ENCODE measurements around the gene SLC12A8. TPM values are rescaled to one million over a fixed set of nuclear protein-coding genes. Genes with fewer than 3 reads are reported as not detected.

SLC12A8 gene, protein sequence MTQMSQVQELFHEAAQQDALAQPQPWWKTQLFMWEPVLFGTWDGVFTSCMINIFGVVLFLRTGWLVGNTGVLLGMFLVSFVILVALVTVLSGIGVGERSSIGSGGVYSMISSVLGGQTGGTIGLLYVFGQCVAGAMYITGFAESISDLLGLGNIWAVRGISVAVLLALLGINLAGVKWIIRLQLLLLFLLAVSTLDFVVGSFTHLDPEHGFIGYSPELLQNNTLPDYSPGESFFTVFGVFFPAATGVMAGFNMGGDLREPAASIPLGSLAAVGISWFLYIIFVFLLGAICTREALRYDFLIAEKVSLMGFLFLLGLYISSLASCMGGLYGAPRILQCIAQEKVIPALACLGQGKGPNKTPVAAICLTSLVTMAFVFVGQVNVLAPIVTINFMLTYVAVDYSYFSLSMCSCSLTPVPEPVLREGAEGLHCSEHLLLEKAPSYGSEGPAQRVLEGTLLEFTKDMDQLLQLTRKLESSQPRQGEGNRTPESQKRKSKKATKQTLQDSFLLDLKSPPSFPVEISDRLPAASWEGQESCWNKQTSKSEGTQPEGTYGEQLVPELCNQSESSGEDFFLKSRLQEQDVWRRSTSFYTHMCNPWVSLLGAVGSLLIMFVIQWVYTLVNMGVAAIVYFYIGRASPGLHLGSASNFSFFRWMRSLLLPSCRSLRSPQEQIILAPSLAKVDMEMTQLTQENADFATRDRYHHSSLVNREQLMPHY
- 10.2 TPM for polyA plus RNA-seq (2013, experiment 1 of 2)
- polyA plus RNA-seq (2013, experiment 2 of 2), result 7.3 TPM

- Histone ChIP-seq H3K27ac (ENCODE audit: low read depth, low read length, severe bottlenecking) (no peak within 1 kb of the TSS), H3K4me3 (ENCODE audit: extremely low read depth, insufficient read depth, low read length, poor library complexity, severe bottlenecking) (peak within 1 kb of the TSS; percentile 53), H3K4me1 (ENCODE audit: control insufficient read depth, insufficient read depth, low read length, poor library complexity, severe bottlenecking) (peaks cover 5% of the 10 kb centered on the region), H3K9me3 (ENCODE audit: control insufficient read depth, low read length) (no peaks in the 10 kb centered on the region), H3K36me3 (ENCODE audit: control insufficient read depth, insufficient read depth, low read length) (no peaks in the 10 kb centered on the region)
- WGBS, 2 experiments (ENCODE audit: insufficient coverage in 2 of 2), result 7 to 8% methylated on average over 21 to 33 of the region's 55 CpGs
These were observed at the start of gene SLC12A8 for GRCh38 chr3:125212509-125213363. TSS of gene SLC12A8 (minus strand) at chr3:125212748. CDS start at chr3:125211349, 1,399 bp downstream.

- Histone ChIP-seq H3K9me3 (ENCODE audit: control insufficient read depth, low read length) (peaks cover 2% of the 10 kb centered on the region), H3K4me3 (ENCODE audit: extremely low read depth, insufficient read depth, low read length, poor library complexity, severe bottlenecking) (no peak overlapping the region), H3K36me3 (ENCODE audit: control insufficient read depth, insufficient read depth, low read length) (peaks cover 23% of the 10 kb centered on the region), H3K4me1 (ENCODE audit: control insufficient read depth, insufficient read depth, low read length, poor library complexity, severe bottlenecking) (no peaks in the 10 kb centered on the region), H3K27ac (ENCODE audit: low read depth, low read length, severe bottlenecking) (no peak overlapping the region)
- WGBS, 2 experiments (ENCODE audit: insufficient coverage in 2 of 2), result 92 to 100% methylated on average over 1 of the region's 1 CpG
These were observed 49.6 kb upstream of the SLC12A8 start for GRCh38 chr3:125262161-125262560.

DNA sequence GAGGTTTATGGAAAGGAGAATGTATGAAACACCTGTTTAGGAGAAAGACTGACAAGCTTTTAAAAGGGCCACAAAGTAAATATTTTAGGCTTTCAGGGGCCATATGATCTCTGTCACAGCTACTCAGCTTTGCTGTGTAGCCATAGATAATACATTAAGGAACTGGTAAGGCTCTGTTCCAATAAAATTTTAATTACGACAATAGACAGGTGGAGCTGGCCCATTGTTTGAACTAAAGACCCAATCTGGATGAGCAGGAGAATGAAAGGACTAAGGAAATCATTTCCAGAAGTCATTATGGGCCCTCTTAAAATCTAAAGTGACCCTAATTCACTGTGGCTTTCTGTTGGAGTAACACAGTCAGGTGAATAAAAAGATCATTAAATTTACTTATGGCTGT lies 48.5 kb upstream of the SLC12A8 start:
- Histone ChIP-seq H3K4me3 (ENCODE audit: extremely low read depth, insufficient read depth, low read length, poor library complexity, severe bottlenecking) (no peak overlapping the region), H3K9me3 (ENCODE audit: control insufficient read depth, low read length) (peaks cover 6% of the 10 kb centered on the region), H3K36me3 (ENCODE audit: control insufficient read depth, insufficient read depth, low read length) (peaks cover 26% of the 10 kb centered on the region), H3K27ac (ENCODE audit: low read depth, low read length, severe bottlenecking) (no peak overlapping the region), H3K4me1 (ENCODE audit: control insufficient read depth, insufficient read depth, low read length, poor library complexity, severe bottlenecking) (no peaks in the 10 kb centered on the region)
- WGBS, 2 experiments (ENCODE audit: insufficient coverage in 2 of 2), result 100% methylated on average over 1 of the region's 1 CpG; no CpG with 5 or more reads in 1 of the 2 experiments

- WGBS, 2 experiments (ENCODE audit: insufficient coverage in 2 of 2), result 90% methylated on average over 2 of the region's 2 CpGs; no CpG with 5 or more reads in 1 of the 2 experiments
- Histone ChIP-seq H3K27ac (ENCODE audit: low read depth, low read length, severe bottlenecking) (no peak overlapping the region), H3K4me1 (ENCODE audit: control insufficient read depth, insufficient read depth, low read length, poor library complexity, severe bottlenecking) (no peaks in the 10 kb centered on the region)
These were observed 47.6 kb upstream of the SLC12A8 start for GRCh38 chr3:125260158-125260557.

GRCh38 chr3:125257536-125257935 lies 45.0 kb upstream of the SLC12A8 start:
- H3K36me3 ChIP-seq (ENCODE audit: control insufficient read depth, insufficient read depth, low read length), result peaks cover 21% of the 10 kb centered on the region
- WGBS, 2 experiments (ENCODE audit: insufficient coverage in 2 of 2), result 100% methylated on average over 2 of the region's 4 CpGs; no CpG with 5 or more reads in 1 of the 2 experiments
- peaks cover 6% of the 10 kb centered on the region for H3K9me3 ChIP-seq (ENCODE audit: control insufficient read depth, low read length)

More at GRCh38 chr3:125260158-125260557, 47.6 kb upstream of the SLC12A8 start:
- peaks cover 26% of the 10 kb centered on the region for H3K36me3 ChIP-seq (ENCODE audit: control insufficient read depth, insufficient read depth, low read length)
- no peak overlapping the region for H3K4me3 ChIP-seq (ENCODE audit: extremely low read depth, insufficient read depth, low read length, poor library complexity, severe bottlenecking)
- peaks cover 6% of the 10 kb centered on the region for H3K9me3 ChIP-seq (ENCODE audit: control insufficient read depth, low read length)

GRCh38 chr3:125256675-125257074 lies 44.1 kb upstream of the SLC12A8 start:
- H3K4me3 ChIP-seq (ENCODE audit: extremely low read depth, insufficient read depth, low read length, poor library complexity, severe bottlenecking), result no peak overlapping the region
- peaks cover 6% of the 10 kb centered on the region for H3K9me3 ChIP-seq (ENCODE audit: control insufficient read depth, low read length)

More at GRCh38 chr3:125257536-125257935, 45.0 kb upstream of the SLC12A8 start:
- no peak overlapping the region for H3K4me3 ChIP-seq (ENCODE audit: extremely low read depth, insufficient read depth, low read length, poor library complexity, severe bottlenecking)
- H3K27ac ChIP-seq (ENCODE audit: low read depth, low read length, severe bottlenecking), result no peak overlapping the region
- no peaks in the 10 kb centered on the region for H3K4me1 ChIP-seq (ENCODE audit: control insufficient read depth, insufficient read depth, low read length, poor library complexity, severe bottlenecking)

DNA sequence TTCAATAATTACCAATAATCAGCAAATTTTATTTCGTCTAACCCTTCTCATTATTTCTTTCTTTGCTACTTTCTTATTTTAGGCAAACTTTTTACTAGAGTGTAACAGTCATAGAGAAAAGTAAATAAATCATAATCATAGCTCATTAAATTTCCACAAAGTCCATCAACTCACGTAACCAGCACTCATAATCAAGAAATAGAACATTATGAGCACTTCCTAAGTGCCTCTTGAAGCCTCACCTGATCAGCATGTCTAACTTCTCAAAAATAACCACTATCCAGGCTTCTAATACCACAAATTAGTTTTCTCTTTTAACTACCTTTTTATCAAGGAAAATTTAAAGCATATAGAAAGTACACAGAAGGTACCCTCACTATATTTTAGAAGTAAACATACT lies 38.4 kb upstream of the SLC12A8 start:
- no peak overlapping the region for H3K4me3 ChIP-seq (ENCODE audit: extremely low read depth, insufficient read depth, low read length, poor library complexity, severe bottlenecking)
- H3K36me3 ChIP-seq (ENCODE audit: control insufficient read depth, insufficient read depth, low read length), result no peaks in the 10 kb centered on the region
- no peaks in the 10 kb centered on the region for H3K9me3 ChIP-seq (ENCODE audit: control insufficient read depth, low read length)
- 100% methylated on average over 1 of the region's 2 CpGs for WGBS, 2 experiments (ENCODE audit: insufficient coverage in 2 of 2)
- no peak overlapping the region for H3K27ac ChIP-seq (ENCODE audit: low read depth, low read length, severe bottlenecking)
- no peaks in the 10 kb centered on the region for H3K4me1 ChIP-seq (ENCODE audit: control insufficient read depth, insufficient read depth, low read length, poor library complexity, severe bottlenecking)

More at GRCh38 chr3:125256675-125257074, 44.1 kb upstream of the SLC12A8 start:
- Histone ChIP-seq H3K4me1 (ENCODE audit: control insufficient read depth, insufficient read depth, low read length, poor library complexity, severe bottlenecking) (no peaks in the 10 kb centered on the region), H3K27ac (ENCODE audit: low read depth, low read length, severe bottlenecking) (no peak overlapping the region), H3K36me3 (ENCODE audit: control insufficient read depth, insufficient read depth, low read length) (peaks cover 21% of the 10 kb centered on the region)

DNA sequence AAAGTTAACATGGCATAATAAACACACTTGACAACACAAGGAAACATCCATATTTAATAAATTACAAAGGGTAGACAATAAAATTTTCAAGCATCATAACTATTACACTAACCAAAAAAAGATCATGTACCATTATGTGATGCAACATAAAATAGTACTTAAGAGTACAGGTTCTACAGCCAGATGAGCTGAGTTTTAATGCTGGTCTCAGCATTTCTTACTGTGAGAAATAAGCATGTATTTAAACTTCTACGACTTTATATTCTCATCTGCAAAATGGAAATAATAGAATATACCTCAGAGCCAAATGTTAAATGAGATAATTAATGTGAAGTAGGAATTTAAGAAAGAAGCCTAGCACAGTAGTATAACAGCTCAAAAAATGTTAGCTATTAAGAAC lies 33.7 kb upstream of the SLC12A8 start:
- no peak overlapping the region for H3K4me3 ChIP-seq (ENCODE audit: extremely low read depth, insufficient read depth, low read length, poor library complexity, severe bottlenecking)
- no peaks in the 10 kb centered on the region for H3K9me3 ChIP-seq (ENCODE audit: control insufficient read depth, low read length)
- H3K27ac ChIP-seq (ENCODE audit: low read depth, low read length, severe bottlenecking), result no peak overlapping the region
- peaks cover 3% of the 10 kb centered on the region for H3K36me3 ChIP-seq (ENCODE audit: control insufficient read depth, insufficient read depth, low read length)
- no CpG with 5 or more reads among the region's 1 CpG for WGBS, 2 experiments (ENCODE audit: insufficient coverage in 2 of 2)
- H3K4me1 ChIP-seq (ENCODE audit: control insufficient read depth, insufficient read depth, low read length, poor library complexity, severe bottlenecking), result no peaks in the 10 kb centered on the region

- Histone ChIP-seq H3K9me3 (ENCODE audit: control insufficient read depth, low read length) (no peaks in the 10 kb centered on the region), H3K27ac (ENCODE audit: low read depth, low read length, severe bottlenecking) (no peak overlapping the region), H3K4me1 (ENCODE audit: control insufficient read depth, insufficient read depth, low read length, poor library complexity, severe bottlenecking) (no peaks in the 10 kb centered on the region), H3K36me3 (ENCODE audit: control insufficient read depth, insufficient read depth, low read length) (peaks cover 3% of the 10 kb centered on the region), H3K4me3 (ENCODE audit: extremely low read depth, insufficient read depth, low read length, poor library complexity, severe bottlenecking) (no peak overlapping the region)
These were observed 33.0 kb upstream of the SLC12A8 start for GRCh38 chr3:125245521-125245920.

- Histone ChIP-seq H3K4me3 (ENCODE audit: extremely low read depth, insufficient read depth, low read length, poor library complexity, severe bottlenecking) (no peak overlapping the region), H3K27ac (ENCODE audit: low read depth, low read length, severe bottlenecking) (no peak overlapping the region), H3K36me3 (ENCODE audit: control insufficient read depth, insufficient read depth, low read length) (peaks cover 7% of the 10 kb centered on the region), H3K4me1 (ENCODE audit: control insufficient read depth, insufficient read depth, low read length, poor library complexity, severe bottlenecking) (no peaks in the 10 kb centered on the region), H3K9me3 (ENCODE audit: control insufficient read depth, low read length) (no peaks in the 10 kb centered on the region)
- 69 to 100% methylated on average over 1 to 2 of the region's 4 CpGs for WGBS, 2 experiments (ENCODE audit: insufficient coverage in 2 of 2)
These were observed 27.9 kb upstream of the SLC12A8 start for GRCh38 chr3:125240496-125240895.

Data from mesodermal cell (in vitro differentiated cells).